ENCODE data around the gene EHBP1L1.

Gene EHBP1L1

DNA sequence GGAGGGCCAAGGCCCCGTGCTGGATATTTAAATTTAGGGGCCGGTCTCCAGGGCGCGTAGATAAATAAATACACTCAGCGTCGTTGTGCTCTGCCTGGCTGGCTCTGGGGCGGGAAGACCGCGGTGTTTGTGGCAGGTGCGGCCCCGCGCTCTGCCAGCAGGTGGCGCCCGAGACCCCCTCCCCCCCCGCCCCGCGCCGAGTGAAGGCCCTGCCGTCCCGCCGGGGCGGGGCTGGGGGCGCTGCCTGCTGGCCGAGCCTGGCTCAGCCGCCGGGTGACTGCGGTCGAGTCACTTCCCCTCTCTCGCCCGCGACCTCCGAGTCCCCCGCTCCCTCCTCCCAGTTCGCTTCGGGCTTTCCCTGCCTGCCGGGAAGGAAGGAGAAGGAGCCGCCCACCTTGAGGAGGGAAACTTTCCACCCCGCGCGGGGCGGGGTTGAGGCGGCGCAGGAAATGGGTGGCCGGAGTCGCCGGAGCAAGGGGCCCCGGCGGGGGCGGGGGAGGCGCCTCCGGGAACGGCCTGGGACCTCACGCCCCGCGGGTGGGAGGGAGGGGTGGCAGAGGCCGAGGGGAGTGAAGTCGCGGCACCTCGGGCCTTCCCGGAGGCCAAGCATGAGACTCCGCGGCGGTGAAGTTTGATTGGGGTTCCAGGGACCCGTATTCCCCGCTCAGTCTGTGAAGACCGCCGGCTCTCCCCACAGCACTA is 1.6 kb upstream of the EHBP1L1 start:
- peaks cover 8% of the 10 kb centered on the region for H3K36me3 Mint-ChIP-seq
- H3K4me1 Mint-ChIP-seq, result peaks cover 53% of the 10 kb centered on the region
- H3K27me3 Mint-ChIP-seq, result no peaks in the 10 kb centered on the region
- DNase-seq (ENCODE audit: low spot score in 2 of 2) (peak; percentile 83), ATAC-seq (ENCODE audit: low read depth) (peak; percentile 26)
- no peaks in the 10 kb centered on the region for H3K9me3 Mint-ChIP-seq
- H3K4me3 Mint-ChIP-seq, result peak overlapping the region; percentile 93
- H3K27ac Mint-ChIP-seq, result peak overlapping the region; percentile 98

DNA sequence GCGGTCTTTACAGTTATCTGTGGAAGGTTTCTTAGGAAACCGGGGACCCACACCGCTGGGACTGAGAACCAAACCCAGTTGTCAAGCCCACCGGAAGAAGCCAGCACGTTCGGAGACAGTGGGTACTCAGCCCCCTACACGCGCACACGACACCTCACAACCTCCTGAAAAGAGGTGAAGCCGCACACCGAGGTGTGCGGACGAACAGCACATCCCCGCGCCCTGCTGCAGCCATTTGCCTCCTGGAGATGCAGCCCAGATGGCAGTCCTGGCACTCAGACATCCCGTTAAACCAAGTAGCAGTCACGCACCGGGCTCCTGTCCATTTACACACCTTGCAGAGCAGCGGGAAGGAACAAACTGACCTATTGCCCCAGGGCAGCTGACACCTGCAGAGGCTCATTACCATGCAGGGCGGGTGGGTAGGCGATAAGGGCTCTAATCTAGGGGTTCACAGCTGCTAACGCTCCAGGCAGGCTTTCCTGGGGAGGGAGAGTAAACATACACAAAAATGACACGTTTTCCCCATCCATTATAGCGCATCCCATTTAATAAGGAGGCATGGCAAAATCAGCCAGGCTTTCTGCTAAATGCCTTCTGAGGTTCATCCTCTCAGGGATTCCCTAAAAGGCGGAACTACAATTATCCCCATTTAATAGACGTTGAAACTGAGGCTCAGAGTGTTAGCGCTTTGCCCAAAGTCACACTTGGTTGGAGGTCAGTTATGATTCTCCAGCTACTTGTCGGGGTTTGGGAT is 864 bp upstream of the EHBP1L1 start:
- H3K27ac Mint-ChIP-seq, result peak overlapping the region; percentile 98
- peak overlapping the region; percentile 93 for H3K4me3 Mint-ChIP-seq
- ATAC-seq (ENCODE audit: low read depth) (no peak), DNase-seq (ENCODE audit: low spot score in 2 of 2) (peak in 1 of 2 donors; percentile 43)
- H3K27me3 Mint-ChIP-seq, result no peaks in the 10 kb centered on the region
- H3K9me3 Mint-ChIP-seq, result no peaks in the 10 kb centered on the region
- H3K36me3 Mint-ChIP-seq, result peaks cover 15% of the 10 kb centered on the region
- H3K4me1 Mint-ChIP-seq, result peaks cover 51% of the 10 kb centered on the region

- Mint-ChIP-seq H3K9me3 (no peaks in the 10 kb centered on the region), H3K4me3 (peak overlapping the region; percentile 87)
These were observed 496 bp downstream of the EHBP1L1 start for GRCh38 chr11:65576232-65576866.

GRCh38 chr11:65576867-65577755 is 1.3 kb downstream of the EHBP1L1 start:
- no peaks in the 10 kb centered on the region for H3K9me3 Mint-ChIP-seq
- H3K27ac Mint-ChIP-seq, result peak overlapping the region; percentile 92
- H3K27me3 Mint-ChIP-seq, result no peaks in the 10 kb centered on the region
- DNase-seq (ENCODE audit: low spot score in 2 of 2) (peak; percentile 45 to 65), ATAC-seq (ENCODE audit: low read depth) (peak; percentile 37)
- peak overlapping the region; percentile 87 for H3K4me3 Mint-ChIP-seq
- peaks cover 38% of the 10 kb centered on the region for H3K4me1 Mint-ChIP-seq
- H3K36me3 Mint-ChIP-seq, result peaks cover 27% of the 10 kb centered on the region

More at GRCh38 chr11:65576232-65576866, 496 bp downstream of the EHBP1L1 start:
- Mint-ChIP-seq H3K27me3 (no peaks in the 10 kb centered on the region), H3K27ac (peak overlapping the region; percentile 92), H3K4me1 (peaks cover 46% of the 10 kb centered on the region), H3K36me3 (peaks cover 22% of the 10 kb centered on the region)
- DNase-seq (ENCODE audit: low spot score in 2 of 2) (no peak), ATAC-seq (ENCODE audit: low read depth) (no peak)

GRCh38 chr11:65577756-65578109 is 1.9 kb downstream of the EHBP1L1 start:
- DNase-seq (ENCODE audit: low spot score in 2 of 2) (no peak), ATAC-seq (ENCODE audit: low read depth) (no peak)
- Mint-ChIP-seq H3K27ac (peak overlapping the region; percentile 92), H3K36me3 (peaks cover 32% of the 10 kb centered on the region), H3K27me3 (no peaks in the 10 kb centered on the region), H3K4me3 (peak overlapping the region; percentile 87), H3K4me1 (peaks cover 36% of the 10 kb centered on the region), H3K9me3 (no peaks in the 10 kb centered on the region)

GRCh38 chr11:65578134-65578533 is 2.3 kb downstream of the EHBP1L1 start:
- Mint-ChIP-seq H3K36me3 (peaks cover 34% of the 10 kb centered on the region), H3K4me3 (peak overlapping the region; percentile 87), H3K27ac (peak overlapping the region; percentile 92), H3K9me3 (no peaks in the 10 kb centered on the region), H3K27me3 (no peaks in the 10 kb centered on the region), H3K4me1 (peaks cover 34% of the 10 kb centered on the region)
- no peak for DNase-seq (ENCODE audit: low spot score in 2 of 2)
- no peak for ATAC-seq (ENCODE audit: low read depth)

DNA sequence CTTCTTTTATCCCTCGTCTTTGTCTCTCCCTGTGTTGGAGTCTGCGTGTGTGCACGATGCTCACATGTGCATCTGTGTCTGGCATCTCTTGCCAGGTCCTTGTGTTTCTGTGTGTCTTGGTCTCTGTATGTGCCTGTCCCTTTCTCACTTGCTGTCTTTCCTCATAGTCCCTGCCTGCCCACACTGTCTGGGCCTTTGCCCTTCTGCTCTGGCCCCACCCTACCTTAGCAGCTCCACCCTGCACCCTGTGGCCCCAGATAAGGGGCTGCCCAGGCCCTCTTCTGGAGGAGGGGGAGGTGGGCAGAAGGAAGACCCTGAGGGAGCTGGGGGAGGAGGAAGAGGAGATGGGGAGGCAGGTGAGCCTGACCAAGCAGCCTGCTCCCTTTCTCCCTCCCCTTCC is 2.8 kb downstream of the EHBP1L1 start:
- DNase-seq (ENCODE audit: low spot score in 2 of 2) (no peak), ATAC-seq (ENCODE audit: low read depth) (no peak)
- peak overlapping the region; percentile 87 for H3K4me3 Mint-ChIP-seq
- no peaks in the 10 kb centered on the region for H3K9me3 Mint-ChIP-seq
- H3K27ac Mint-ChIP-seq, result peak overlapping the region; percentile 92
- peaks cover 34% of the 10 kb centered on the region for H3K36me3 Mint-ChIP-seq
- no peaks in the 10 kb centered on the region for H3K27me3 Mint-ChIP-seq
- peaks cover 31% of the 10 kb centered on the region for H3K4me1 Mint-ChIP-seq

- DNase-seq (ENCODE audit: low spot score in 2 of 2), result no peak
- no peak for ATAC-seq (ENCODE audit: low read depth)
- Mint-ChIP-seq H3K9me3 (no peaks in the 10 kb centered on the region), H3K27ac (peak overlapping the region; percentile 92), H3K27me3 (no peaks in the 10 kb centered on the region), H3K36me3 (peaks cover 37% of the 10 kb centered on the region), H3K4me1 (peaks cover 30% of the 10 kb centered on the region), H3K4me3 (no peak overlapping the region)
These were observed 3.4 kb downstream of the EHBP1L1 start for GRCh38 chr11:65579291-65579690.

DNA sequence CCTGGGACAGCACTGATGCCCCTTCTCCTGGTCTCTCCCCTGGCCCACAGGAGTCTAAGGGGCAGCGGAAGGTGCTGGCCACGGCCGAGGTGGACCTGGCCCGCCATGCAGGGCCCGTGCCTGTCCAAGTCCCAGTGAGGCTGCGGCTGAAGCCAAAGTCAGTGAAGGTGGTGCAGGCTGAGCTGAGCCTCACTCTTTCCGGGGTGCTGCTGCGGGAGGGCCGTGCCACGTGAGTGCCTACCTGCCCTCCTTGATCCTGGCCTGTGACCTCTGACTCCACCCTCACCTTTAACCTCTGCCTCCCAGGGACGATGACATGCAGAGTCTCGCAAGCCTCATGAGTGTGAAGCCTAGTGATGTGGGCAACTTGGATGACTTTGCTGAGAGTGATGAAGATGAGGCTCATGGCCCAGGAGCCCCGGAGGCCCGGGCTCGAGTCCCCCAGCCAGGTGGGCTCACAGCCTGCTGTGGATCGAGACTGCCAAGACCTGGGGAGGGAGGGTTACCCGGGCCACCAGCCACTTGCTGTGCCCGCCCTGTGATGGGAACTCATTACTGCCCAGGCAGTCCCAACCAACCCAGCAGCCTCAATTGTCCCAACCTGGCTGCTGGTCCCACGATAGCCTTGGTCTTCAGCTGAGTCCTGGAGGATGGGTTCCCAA is 4.3 kb downstream of the EHBP1L1 start:
- no peaks in the 10 kb centered on the region for H3K27me3 Mint-ChIP-seq
- peak overlapping the region; percentile 51 for H3K27ac Mint-ChIP-seq
- H3K9me3 Mint-ChIP-seq, result no peaks in the 10 kb centered on the region
- no peak overlapping the region for H3K4me3 Mint-ChIP-seq
- peaks cover 26% of the 10 kb centered on the region for H3K4me1 Mint-ChIP-seq
- H3K36me3 Mint-ChIP-seq, result peaks cover 40% of the 10 kb centered on the region
- DNase-seq (ENCODE audit: low spot score in 2 of 2) (no peak), ATAC-seq (ENCODE audit: low read depth) (no peak)

- Mint-ChIP-seq H3K36me3 (peaks cover 40% of the 10 kb centered on the region), H3K4me3 (no peak overlapping the region), H3K4me1 (peaks cover 22% of the 10 kb centered on the region), H3K27me3 (no peaks in the 10 kb centered on the region), H3K27ac (no peak overlapping the region), H3K9me3 (no peaks in the 10 kb centered on the region)
- ATAC-seq (ENCODE audit: low read depth), result no peak
- no peak for DNase-seq (ENCODE audit: low spot score in 2 of 2)
These were observed 4.9 kb downstream of the EHBP1L1 start for GRCh38 chr11:65580756-65581155.

DNA sequence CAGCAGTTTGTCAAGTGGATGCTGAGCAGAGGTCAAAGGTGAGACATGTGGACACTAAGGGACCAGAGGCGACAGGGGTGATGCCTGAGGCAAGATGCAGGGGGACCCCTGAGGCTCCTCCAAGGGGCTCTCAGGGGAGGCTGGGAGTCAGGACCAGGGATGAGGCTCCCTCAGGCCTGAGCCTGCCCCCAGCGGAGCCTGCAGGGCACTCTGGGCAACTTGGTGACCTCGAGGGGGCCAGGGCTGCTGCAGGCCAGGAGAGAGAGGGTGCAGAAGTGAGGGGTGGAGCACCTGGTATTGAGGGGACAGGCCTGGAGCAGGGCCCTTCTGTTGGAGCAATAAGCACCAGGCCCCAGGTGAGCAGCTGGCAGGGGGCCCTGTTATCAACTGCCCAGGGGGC is 6.1 kb downstream of the EHBP1L1 start:
- ATAC-seq (ENCODE audit: low read depth) (no peak), DNase-seq (ENCODE audit: low spot score in 2 of 2) (no peak)
- no peaks in the 10 kb centered on the region for H3K9me3 Mint-ChIP-seq
- peaks cover 40% of the 10 kb centered on the region for H3K36me3 Mint-ChIP-seq
- no peaks in the 10 kb centered on the region for H3K27me3 Mint-ChIP-seq
- peak overlapping the region; percentile 24 for H3K27ac Mint-ChIP-seq
- no peak overlapping the region for H3K4me3 Mint-ChIP-seq
- H3K4me1 Mint-ChIP-seq, result peaks cover 24% of the 10 kb centered on the region

GRCh38 chr11:65583589-65583988 is 7.7 kb downstream of the EHBP1L1 start:
- peaks cover 36% of the 10 kb centered on the region for H3K36me3 Mint-ChIP-seq
- H3K9me3 Mint-ChIP-seq, result no peaks in the 10 kb centered on the region
- no peak overlapping the region for H3K4me3 Mint-ChIP-seq
- no peak for DNase-seq (ENCODE audit: low spot score in 2 of 2)
- peaks cover 20% of the 10 kb centered on the region for H3K4me1 Mint-ChIP-seq
- no peak for ATAC-seq (ENCODE audit: low read depth)
- no peaks in the 10 kb centered on the region for H3K27me3 Mint-ChIP-seq
- peak overlapping the region; percentile 39 for H3K27ac Mint-ChIP-seq

- ATAC-seq (ENCODE audit: low read depth) (no peak), DNase-seq (ENCODE audit: low spot score in 2 of 2) (no peak)
- Mint-ChIP-seq H3K27ac (peak overlapping the region; percentile 39), H3K4me3 (no peak overlapping the region), H3K27me3 (no peaks in the 10 kb centered on the region), H3K4me1 (peaks cover 22% of the 10 kb centered on the region), H3K9me3 (no peaks in the 10 kb centered on the region), H3K36me3 (peaks cover 36% of the 10 kb centered on the region)
These were observed 8.3 kb downstream of the EHBP1L1 start for GRCh38 chr11:65584106-65584505.
